ENCODE measurements around the gene FBN3.
"Not testable (repeated sequence)": the region's sequence is repeated elsewhere in the genome, so short reads cannot be mapped to it uniquely, and the experiment has no call there.

FBN3 gene

GRCh38 chr19:8149261-8150094 is at the start of gene FBN3:
Gene FBN3, minus strand, starts transcription at chr19:8149592. Its CDS starts 2,112 bp downstream, at chr19:8147480.
- no peak for DNase-seq

GRCh38 chr19:8196271-8196927 is 47.0 kb upstream of the FBN3 start:
- DNase-seq = no peak

DNA sequence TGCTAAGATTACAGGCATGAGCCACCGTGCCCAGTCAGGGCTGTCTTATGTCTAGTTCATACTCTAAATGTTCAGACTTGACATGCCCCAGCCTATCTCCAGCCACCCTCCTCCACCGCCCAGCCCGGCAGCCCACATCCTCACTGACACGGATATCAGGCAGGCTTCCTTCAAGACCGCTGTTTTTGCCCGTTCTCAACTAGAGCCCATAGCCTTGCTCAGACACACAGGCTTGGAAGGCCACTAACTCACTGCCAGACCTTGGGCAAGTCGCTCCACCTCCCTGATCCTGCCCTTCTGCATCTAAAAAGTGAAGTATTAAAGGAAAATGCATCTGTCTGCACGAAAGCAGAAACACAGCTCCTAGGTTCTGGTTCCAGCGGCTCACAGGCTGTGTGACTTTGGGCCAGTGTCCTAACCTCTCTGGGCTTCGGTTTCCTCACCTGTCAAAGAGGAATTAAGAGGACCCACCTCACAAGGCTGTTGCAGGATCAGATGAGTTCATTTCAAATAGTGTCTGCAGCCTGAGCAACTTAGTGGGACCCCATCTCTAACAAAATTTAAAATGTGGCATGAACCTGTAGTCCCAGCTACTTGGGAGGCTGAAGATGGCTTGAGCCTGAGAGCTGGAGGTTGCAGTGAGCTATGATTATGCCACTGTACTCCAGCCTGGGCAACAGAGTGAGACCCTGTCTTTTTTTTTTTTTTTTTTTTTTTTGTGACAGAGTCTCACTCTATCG is 45.3 kb upstream of the FBN3 start:
- no peak for DNase-seq

DNA sequence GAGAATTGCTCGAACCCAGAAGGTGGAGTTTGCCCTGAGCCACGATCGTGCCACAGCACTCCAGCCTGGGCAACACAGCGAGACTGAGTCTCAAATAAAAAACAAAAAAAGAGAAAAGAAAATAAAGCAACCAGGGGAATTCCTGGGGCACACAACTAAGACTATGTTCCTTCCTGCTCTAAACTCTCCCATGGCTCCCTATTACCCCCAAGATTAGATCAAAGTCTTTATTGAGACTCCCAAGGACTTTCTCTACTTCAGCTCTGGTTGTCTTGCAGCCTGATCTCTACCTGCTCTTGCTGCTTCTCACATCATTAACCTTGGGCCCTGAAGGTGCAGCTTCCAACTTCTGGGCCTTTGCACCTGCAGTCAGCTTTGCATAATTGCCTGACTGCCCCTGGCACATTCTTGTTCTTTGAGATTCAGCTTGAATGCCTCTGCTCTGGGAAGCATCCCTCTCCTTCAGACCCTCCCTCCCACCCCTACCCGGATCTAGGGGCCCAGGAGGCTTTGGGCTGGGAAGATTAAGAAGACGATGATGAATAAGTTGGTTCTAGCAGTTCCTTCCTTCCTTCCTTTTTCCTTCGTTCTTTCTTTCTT is 42.9 kb upstream of the FBN3 start:
- no peak for DNase-seq

GRCh38 chr19:8185343-8186068 is 36.1 kb upstream of the FBN3 start:
- DNase-seq = no peak

DNA sequence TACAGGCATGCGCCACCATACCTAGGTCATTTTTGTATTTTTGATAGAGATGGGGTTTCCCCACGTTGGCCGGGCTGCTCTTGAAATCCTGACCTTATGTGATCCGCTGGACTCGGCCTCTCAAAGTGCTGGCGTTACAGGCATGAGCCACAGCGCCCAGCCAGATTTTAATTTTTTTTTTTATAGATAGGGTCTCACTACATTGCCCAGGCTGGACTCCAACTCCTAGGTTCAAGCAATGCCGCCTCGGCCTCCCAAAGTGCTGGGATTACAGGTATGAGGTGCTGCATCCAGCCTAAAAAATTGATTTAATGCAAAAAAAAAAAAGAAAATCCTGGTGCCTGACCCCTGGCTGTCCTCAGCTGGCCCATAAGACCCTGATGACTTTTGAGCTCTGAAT is 34.9 kb upstream of the FBN3 start:
- no peak for DNase-seq

- no peak for DNase-seq
These were observed 30.6 kb upstream of the FBN3 start for GRCh38 chr19:8180018-8180417.

- no peak for DNase-seq
These were observed 25.3 kb upstream of the FBN3 start for GRCh38 chr19:8174706-8175105.

DNA sequence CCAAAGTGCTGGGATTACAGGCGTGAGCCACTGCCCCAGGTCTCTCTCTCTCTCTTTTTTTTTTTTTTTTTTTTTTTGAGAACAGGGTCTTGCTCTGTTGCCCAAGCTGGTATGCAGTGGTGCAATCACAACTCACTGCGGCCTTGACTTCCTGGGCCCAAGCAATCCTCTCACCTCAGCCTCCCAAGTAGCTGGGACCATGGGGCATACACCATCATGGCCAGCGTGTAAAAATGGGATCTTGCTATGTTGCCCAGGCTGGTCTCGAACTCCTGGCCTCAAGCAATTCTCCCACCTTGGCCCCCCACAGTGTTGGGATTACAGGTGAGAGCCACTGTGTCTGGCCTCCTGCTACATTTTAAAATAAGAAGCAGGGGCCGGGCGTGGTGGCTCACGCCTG is 19.1 kb upstream of the FBN3 start:
- DNase-seq = no peak

GRCh38 chr19:8167985-8168384 is 18.6 kb upstream of the FBN3 start:
- no peak for DNase-seq

GRCh38 chr19:8163759-8164158 is 14.4 kb upstream of the FBN3 start:
- DNase-seq = no peak

DNA sequence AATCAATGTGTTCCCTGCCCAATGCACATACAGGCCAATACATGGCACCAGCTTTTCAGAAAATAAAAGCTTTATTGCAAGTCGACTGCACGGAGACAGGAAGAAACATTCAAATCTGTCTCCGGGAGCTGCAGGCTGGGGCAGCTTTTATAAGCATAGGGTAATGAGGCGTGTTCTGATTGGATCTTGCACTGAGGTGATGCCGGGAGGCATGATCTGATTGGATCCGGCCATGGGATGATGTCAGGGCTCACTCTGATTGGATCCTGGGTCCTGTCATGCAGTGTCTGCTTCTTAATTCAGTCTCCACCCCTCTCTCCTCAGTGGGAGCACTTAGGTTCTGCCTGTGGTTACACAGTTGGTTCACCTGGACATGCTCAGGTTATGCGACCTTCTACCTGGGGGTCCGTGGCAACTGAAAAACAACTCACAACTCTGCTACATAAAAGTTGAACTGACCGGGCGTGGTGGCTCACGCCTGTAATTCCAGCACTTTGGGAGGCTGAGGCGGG is 11.8 kb upstream of the FBN3 start:
- no peak for DNase-seq

DNA sequence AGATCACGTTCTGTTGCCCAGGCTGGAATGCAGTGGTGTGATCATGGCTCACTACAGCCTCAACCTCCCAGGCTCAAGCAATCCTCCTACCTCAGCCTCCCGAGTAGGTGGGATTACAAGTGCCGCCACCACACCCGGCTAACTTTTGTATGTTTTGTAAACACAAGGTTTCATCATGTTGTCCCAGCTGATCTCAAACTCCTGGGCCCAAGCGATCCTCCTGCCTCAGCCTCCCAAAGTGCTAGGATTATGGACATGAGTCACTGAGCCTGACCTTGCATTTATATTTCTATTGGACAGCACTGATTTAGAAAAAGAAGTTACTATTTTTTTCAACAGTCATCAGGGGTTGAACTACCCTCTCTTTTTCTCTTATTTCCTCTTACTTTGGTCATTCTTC is 9.9 kb upstream of the FBN3 start:
- DNase-seq = not testable (repeated sequence)

GRCh38 chr19:8158411-8159074 is 9.2 kb upstream of the FBN3 start:
- DNase-seq = no peak

DNA sequence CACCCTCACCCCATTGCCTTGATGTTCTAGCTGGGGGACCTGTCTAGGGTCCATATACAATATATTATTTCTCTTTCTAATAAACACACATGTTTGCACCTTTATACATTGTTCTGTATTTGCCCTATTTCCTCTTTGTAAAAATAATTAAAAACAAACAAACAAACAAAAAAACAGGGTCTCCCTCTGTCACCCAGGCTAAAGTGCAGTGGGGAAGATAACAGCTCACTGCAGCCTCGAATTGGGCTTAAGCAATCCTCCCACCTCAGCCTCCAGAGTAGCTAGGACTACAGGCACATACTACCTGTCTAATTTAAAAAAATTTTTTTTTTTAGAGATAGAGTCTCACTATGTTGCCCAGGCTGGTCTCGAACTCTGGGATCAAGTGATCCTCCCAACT is 5.9 kb upstream of the FBN3 start:
- no peak for DNase-seq

- not testable (repeated sequence) for DNase-seq
These were observed 4.6 kb upstream of the FBN3 start for GRCh38 chr19:8154014-8154413.

DNA sequence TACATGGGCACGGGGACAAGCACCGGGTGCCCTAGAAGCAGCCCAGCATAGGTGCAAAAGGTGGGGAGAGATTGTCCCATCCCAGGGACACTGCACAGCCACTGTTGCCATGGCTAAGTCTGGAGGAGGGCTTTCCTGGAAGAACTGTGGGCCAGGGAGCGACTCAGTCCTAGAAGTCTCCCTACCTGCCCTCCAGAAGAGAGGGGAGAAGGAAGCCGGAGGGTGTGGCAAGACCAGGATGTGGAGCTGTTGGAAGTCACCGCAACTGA is 2.3 kb upstream of the FBN3 start:
- no peak for DNase-seq

DNA sequence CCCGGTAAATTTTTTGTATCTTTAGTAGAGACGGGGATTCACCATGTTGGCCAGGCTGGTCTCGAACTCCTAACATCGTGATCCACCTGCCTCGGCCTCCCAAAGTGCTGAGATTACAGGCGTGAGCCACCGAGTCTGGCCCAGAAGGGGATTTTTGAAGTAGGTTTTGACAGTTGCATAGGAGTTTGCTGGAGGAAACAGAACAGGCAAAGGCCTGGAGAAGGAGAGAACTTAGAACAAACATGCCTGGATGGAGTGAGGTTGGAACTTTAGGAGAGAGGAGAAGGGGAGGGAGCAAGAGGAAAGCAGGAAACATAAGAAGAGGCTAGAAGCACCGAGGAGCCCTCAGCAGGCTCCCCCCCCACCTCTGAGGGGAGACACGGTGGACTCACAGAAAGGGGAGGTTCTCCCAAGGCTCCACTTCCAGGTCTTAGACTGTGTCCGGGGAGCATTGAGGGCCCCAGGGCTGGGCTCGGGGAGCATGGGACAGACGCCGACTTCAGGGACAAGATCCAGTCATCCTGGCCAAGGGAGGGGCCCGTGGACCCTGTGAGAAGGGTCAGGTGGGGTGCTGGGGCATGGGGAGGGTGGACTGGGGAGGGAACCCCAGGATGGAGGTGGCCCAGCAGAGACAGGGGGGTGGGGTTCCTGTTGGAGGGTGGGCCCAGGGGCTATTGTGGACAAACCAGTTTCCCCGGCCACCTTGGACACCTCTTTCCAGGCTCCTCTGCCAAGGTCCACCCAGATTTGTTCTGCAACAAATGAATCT is 1.8 kb upstream of the FBN3 start:
- DNase-seq = no peak

DNA sequence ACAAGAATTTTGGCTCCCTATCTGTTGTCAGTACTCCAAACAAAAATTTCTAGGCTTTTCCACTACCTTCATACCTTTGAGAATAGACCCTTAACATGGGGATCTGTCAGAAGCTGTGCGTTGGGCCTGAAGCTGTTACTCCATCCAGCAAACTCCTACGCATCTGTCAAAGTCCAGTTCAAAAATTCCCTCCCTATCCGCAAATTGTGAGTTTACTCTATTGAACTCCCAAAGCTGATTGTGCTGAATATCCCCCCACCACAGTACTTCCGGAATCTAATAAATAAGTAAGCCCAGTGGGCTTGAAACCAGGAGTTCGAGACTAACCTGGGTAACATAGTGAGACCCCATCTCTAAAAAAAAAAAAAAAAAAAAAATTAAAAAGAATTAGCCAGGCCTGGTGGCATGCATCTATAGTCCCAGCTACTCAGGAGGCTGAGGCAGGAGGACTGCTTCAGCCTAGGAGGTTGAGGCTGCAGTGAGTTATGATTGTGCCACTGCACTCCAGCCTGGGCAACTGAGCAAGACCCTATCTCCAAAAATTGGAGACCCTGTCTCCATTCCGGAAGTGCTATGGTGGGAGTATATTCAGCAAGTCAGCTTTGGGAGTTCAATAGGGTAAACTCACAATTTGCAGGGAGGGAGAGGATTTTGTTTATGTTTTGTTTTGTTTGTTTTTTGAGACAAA is 930 bp upstream of the FBN3 start:
- DNase-seq = no peak

DNA sequence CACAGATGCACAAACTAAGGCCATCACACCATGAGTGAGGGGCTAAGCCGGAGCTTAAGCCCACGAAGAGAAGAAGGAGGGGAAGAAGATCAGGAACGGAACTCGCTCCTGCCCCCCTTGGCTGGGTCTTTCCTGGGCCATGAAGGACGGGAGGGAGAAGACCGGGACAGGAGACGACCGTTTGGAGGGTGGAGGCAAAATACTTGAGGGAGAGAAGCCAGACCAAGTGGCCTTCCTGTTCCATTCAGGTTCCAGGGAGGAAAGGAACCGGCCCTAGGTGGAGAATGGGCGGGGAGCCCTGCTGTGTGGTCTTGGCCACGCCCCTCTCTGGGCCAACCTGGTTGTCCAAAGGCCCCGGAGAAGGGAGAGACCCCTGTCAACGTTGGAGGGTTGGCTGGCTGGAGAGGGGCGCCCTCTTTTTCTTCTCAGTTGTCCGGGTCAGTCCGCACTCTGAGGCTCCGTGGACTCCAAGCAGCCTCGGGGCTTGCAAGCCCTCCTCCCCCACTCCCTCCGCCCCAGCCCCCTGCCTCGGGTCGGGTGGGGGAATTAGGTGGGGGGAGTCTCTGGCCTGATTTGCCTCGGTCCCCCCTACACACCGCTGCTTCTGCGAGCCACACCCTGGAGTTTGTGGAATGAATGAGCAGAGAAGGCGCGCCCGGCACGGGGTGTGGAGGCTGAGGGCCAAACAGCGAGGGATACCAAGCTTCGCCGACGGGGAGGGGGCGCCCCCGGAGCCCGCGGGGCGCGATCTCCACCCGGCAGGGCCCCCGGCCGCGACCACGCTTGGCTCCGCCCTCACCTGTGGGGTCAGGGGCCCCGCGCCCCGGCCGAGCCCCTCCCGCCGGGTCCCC is 757 bp downstream of the FBN3 start:
- DNase-seq = no peak
